Measurements from ENCODE around the gene PRKN.

Gene PRKN

GRCh38 chr6:162478192-162478671, 249.3 kb downstream of the PRKN start:
- no peak overlapping the region for H3K27ac ChIP-seq
- TF ChIP-seq CTCF (conservative IDR thresholded peaks at IDR 0.05) = no peak

- no peak for TF ChIP-seq CTCF (conservative IDR thresholded peaks at IDR 0.05)
- no peak overlapping the region for H3K27ac ChIP-seq
Measured at GRCh38 chr6:162474722-162475121, 252.8 kb downstream of the PRKN start.

GRCh38 chr6:162471842-162472241, 255.7 kb downstream of the PRKN start:
- no peak for TF ChIP-seq CTCF (conservative IDR thresholded peaks at IDR 0.05)

GRCh38 chr6:162468326-162468725, 259.2 kb downstream of the PRKN start:
- no peak for TF ChIP-seq CTCF (conservative IDR thresholded peaks at IDR 0.05)
- no peak overlapping the region for H3K27ac ChIP-seq

More at GRCh38 chr6:162471842-162472241, 255.7 kb downstream of the PRKN start:
- H3K27ac ChIP-seq = no peak overlapping the region

- TF ChIP-seq CTCF (conservative IDR thresholded peaks at IDR 0.05) = no peak
- H3K27ac ChIP-seq = no peak overlapping the region
Measured at GRCh38 chr6:162467679-162468078, 259.9 kb downstream of the PRKN start.

GRCh38 chr6:162463576-162463975, 264.0 kb downstream of the PRKN start:
- TF ChIP-seq CTCF (conservative IDR thresholded peaks at IDR 0.05) = no peak
- no peak overlapping the region for H3K27ac ChIP-seq

GRCh38 chr6:162459985-162460384, 267.6 kb downstream of the PRKN start:
- no peak for TF ChIP-seq CTCF (conservative IDR thresholded peaks at IDR 0.05)

More at GRCh38 chr6:162459985-162460384, 267.6 kb downstream of the PRKN start:
- no peak overlapping the region for H3K27ac ChIP-seq

Data from VCaP (cell line).